Esophagus mucosa (tissue), 1 donor: ENCODE data around the gene ATP4B. TPM values are rescaled to one million over a fixed set of nuclear protein-coding genes. Genes with fewer than 3 reads are reported as not detected.

ENCODE experiments used
- ATAC-seq: fragments of 200-7000 bp; cut with Tn5 transposase; one replicate; pipeline ENCODE4 v1.9.1; 2020
- total RNA-seq: library from RNA; stranded (reverse); gene quantifications from one replicate; pipeline ENCODE4 v1.2.4, GENCODE V29; 2023
- donor health status: DM: yes; HTN: yes; CAD: no.

Gene ATP4B
- total RNA-seq, 1 donor from 2014 or later, result not detected

GRCh38 chr13:113656003-113656588, 1.9 kb downstream of the ATP4B start:
- ATAC-seq, result peak; percentile 5

- no peak for ATAC-seq
Observed at GRCh38 chr13:113655346-113656002, 2.5 kb downstream of the ATP4B start.

- ATAC-seq, result no peak
Observed at GRCh38 chr13:113654591-113655345, 3.2 kb downstream of the ATP4B start.

GRCh38 chr13:113654175-113654560, 3.8 kb downstream of the ATP4B start:
- no peak for ATAC-seq

- ATAC-seq, result no peak
Observed at GRCh38 chr13:113653264-113654174, 4.5 kb downstream of the ATP4B start.

GRCh38 chr13:113652404-113653263, 5.4 kb downstream of the ATP4B start:
- ATAC-seq, result no peak

GRCh38 chr13:113651511-113652403, 6.2 kb downstream of the ATP4B start:
- no peak for ATAC-seq

- no peak for ATAC-seq
Observed at GRCh38 chr13:113650731-113651148, 7.3 kb downstream of the ATP4B start.

- ATAC-seq, result peak; percentile 34
Observed at GRCh38 chr13:113650275-113650674, 7.7 kb downstream of the ATP4B start.

GRCh38 chr13:113649212-113649611, 8.8 kb downstream of the ATP4B start:
- no peak for ATAC-seq

GRCh38 chr13:113648216-113648610, 9.8 kb downstream of the ATP4B start:
- no peak for ATAC-seq

- ATAC-seq, result peak; percentile 80
Observed at GRCh38 chr13:113647351-113648215, 10.4 kb downstream of the ATP4B start.

GRCh38 chr13:113646921-113647340, 11.1 kb downstream of the ATP4B start:
- peak; percentile 6 for ATAC-seq

- ATAC-seq, result no peak
Observed at GRCh38 chr13:113646376-113646775, 11.6 kb downstream of the ATP4B start.

- ATAC-seq, result no peak
Observed at GRCh38 chr13:113645329-113645728, 12.7 kb downstream of the ATP4B start.

GRCh38 chr13:113644800-113645199, 13.2 kb downstream of the ATP4B start:
- no peak for ATAC-seq

- no peak for ATAC-seq
Observed at GRCh38 chr13:113643593-113643992, 14.4 kb downstream of the ATP4B start.

- no peak for ATAC-seq
Observed at GRCh38 chr13:113642563-113642962, 15.4 kb downstream of the ATP4B start.

GRCh38 chr13:113641426-113641825, 16.6 kb downstream of the ATP4B start:
- ATAC-seq, result no peak
